Effector memory CD4-positive, alpha-beta T cell (primary cell): ENCODE measurements around the gene HIVEP1.

Experiments used
- DNase-seq, 3 donors: peaks; one replicate each; pipeline ENCODE4 v3.0.0-alpha.2; 2020
- H3K27ac ChIP-seq: 2 replicates; pipeline ENCODE4 v1.7.0; 2013; ENCODE audit warnings: mild to moderate bottlenecking, low read length, moderate library complexity; ENCODE audit not compliant: insufficient read depth, poor library complexity, severe bottlenecking
- H3K27me3 ChIP-seq: replicated peaks from 2 replicates; pipeline ENCODE4 v1.7.0; 2013; ENCODE audit warnings: mild to moderate bottlenecking, low read length; ENCODE audit not compliant: insufficient read depth, control insufficient read depth, poor library complexity, severe bottlenecking
- H3K36me3 ChIP-seq: 2 replicates; pipeline ENCODE4 v1.7.0; 2013; ENCODE audit warnings: mild to moderate bottlenecking, low read length, moderate library complexity; ENCODE audit not compliant: control insufficient read depth, insufficient read depth
- H3K4me1 ChIP-seq: 2 replicates; pipeline ENCODE4 v1.7.0; 2013; ENCODE audit warnings: low read length, mild to moderate bottlenecking; ENCODE audit not compliant: control insufficient read depth, insufficient read depth, poor library complexity, severe bottlenecking
- H3K4me3 ChIP-seq: 2 replicates; pipeline ENCODE4 v1.7.0; 2013; ENCODE audit warnings: low read length, low read depth, mild to moderate bottlenecking; ENCODE audit not compliant: insufficient read depth, poor library complexity, severe bottlenecking
- H3K9me3 ChIP-seq: 2 replicates; pipeline ENCODE4 v1.7.0; 2013; ENCODE audit warnings: mild to moderate bottlenecking, low read length, moderate library complexity; ENCODE audit not compliant: control insufficient read depth

Gene HIVEP1

GRCh38 chr6:12162213-12162612 lies 150.1 kb downstream of the HIVEP1 start:
- Histone ChIP-seq H3K4me1 (peaks cover 8% of the 10 kb centered on the region), H3K27me3 (no peaks in the 10 kb centered on the region), H3K9me3 (no peaks in the 10 kb centered on the region), H3K4me3 (no peak overlapping the region), H3K27ac (no peak overlapping the region), H3K36me3 (peaks cover 7% of the 10 kb centered on the region)
- DNase-seq: no peak

DNA sequence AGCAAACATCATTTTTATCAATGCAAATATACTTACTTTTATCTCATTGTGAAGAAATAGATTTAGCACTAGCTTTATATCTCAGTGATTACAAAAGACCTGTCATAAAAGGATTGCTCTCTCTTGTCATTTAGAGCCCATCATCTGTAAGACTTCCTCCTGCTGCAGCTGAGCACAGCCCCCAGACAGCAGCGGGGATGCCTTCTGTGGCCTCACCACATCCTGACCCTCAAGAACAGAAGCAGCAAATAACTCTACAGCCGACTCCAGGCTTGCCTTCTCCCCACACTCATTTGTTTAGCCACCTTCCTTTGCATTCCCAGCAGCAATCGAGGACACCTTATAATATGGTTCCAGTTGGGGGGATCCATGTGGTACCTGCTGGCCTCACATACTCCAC lies 151.0 kb downstream of the HIVEP1 start:
- no peak for DNase-seq

DNA sequence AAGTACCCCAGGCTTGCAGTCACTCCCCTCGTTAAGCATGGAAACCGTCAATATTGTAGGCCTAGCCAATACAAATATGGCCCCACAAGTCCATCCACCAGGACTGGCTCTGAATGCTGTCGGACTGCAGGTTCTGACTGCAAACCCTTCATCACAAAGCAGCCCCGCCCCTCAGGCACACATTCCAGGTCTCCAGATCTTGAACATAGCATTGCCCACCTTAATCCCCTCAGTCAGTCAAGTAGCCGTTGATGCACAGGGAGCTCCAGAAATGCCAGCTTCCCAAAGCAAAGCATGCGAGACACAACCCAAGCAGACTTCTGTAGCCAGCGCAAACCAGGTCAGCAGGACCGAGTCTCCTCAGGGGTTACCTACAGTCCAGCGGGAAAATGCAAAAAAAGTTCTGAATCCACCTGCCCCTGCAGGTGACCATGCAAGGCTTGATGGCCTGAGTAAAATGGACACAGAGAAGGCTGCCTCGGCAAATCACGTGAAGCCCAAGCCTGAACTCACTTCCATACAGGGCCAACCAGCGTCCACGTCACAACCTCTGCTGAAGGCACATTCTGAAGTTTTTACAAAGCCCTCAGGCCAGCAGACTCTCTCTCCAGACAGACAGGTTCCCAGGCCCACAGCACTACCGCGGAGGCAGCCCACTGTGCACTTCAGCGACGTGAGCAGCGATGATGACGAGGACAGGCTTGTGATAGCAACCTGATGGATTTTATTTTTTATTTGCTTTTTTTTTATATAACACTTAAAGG lies 151.8 kb downstream of the HIVEP1 start:
- Histone ChIP-seq H3K36me3 (peaks cover 7% of the 10 kb centered on the region), H3K27ac (no peak overlapping the region), H3K9me3 (no peaks in the 10 kb centered on the region), H3K4me1 (peaks cover 8% of the 10 kb centered on the region), H3K27me3 (no peaks in the 10 kb centered on the region), H3K4me3 (no peak overlapping the region)
- DNase-seq: no peak

More for the DNA sequence above, 151.0 kb downstream of the HIVEP1 start:
- Histone ChIP-seq H3K27me3 (no peaks in the 10 kb centered on the region), H3K27ac (no peak overlapping the region), H3K4me3 (no peak overlapping the region), H3K36me3 (peaks cover 7% of the 10 kb centered on the region), H3K4me1 (peaks cover 8% of the 10 kb centered on the region), H3K9me3 (no peaks in the 10 kb centered on the region)

DNA sequence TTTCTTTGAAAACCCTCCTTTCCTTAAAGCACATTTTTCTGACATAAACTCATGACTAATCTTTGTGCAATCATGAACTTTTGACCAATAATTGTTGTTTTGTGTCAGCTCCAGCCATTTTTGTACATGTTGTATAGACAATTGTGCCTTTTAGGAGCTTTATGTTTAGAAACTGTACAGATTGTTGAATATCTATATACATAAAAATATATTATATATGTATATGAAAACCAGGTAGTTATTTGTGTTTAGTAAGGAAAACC lies 152.3 kb downstream of the HIVEP1 start:
- Histone ChIP-seq H3K9me3 (no peaks in the 10 kb centered on the region), H3K36me3 (peaks cover 7% of the 10 kb centered on the region), H3K4me1 (peaks cover 8% of the 10 kb centered on the region), H3K27me3 (no peaks in the 10 kb centered on the region), H3K27ac (no peak overlapping the region), H3K4me3 (no peak overlapping the region)
- DNase-seq: no peak

DNA sequence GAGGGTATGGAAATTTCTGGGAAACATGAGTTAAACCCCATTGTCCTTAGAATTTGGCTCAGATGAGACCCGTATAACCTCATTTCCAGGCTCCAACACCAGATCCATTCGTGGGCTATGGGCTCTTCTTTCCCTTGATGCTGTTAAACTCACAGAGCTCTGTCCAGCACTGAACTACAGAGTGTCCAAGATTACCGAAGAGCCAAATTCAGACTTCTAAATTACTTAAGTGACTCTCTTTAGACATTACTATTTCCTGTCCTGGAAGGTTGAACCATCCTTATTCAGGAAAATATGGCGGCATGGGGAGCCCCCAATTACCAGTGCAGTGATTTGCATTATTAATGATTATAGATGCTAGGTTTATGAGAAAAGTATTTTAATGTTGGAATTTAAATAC lies 153.2 kb downstream of the HIVEP1 start:
- Histone ChIP-seq H3K36me3 (peaks cover 7% of the 10 kb centered on the region), H3K27ac (no peak overlapping the region), H3K4me3 (no peak overlapping the region), H3K9me3 (no peaks in the 10 kb centered on the region), H3K27me3 (no peaks in the 10 kb centered on the region), H3K4me1 (peaks cover 8% of the 10 kb centered on the region)
- no peak for DNase-seq

GRCh38 chr6:12165722-12166280 lies 153.7 kb downstream of the HIVEP1 start:
- H3K9me3 ChIP-seq: no peaks in the 10 kb centered on the region
- H3K27ac ChIP-seq: no peak overlapping the region
- peaks cover 7% of the 10 kb centered on the region for H3K36me3 ChIP-seq
- no peaks in the 10 kb centered on the region for H3K27me3 ChIP-seq
- no peak for DNase-seq
- H3K4me3 ChIP-seq: no peak overlapping the region
- H3K4me1 ChIP-seq: peaks cover 8% of the 10 kb centered on the region

DNA sequence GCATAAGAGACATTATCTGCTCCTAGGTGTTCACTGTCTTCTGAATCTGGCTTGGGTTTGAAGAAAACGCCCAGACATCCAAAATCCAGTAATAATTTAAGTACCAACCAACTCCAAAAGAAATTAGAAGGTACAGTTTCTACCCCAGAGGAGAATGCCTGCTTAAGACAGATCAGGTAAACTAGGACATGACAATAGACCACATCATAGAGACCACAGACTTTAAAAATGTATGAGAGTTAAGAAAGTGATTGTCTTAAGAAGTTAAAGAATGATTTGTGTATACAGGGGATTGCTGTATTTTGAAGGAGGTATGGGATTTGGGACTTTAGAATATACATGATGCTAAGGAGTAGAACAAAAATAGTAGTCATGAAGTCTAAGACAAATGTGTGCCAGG lies 157.3 kb downstream of the HIVEP1 start:
- no peaks in the 10 kb centered on the region for H3K4me1 ChIP-seq
- no peaks in the 10 kb centered on the region for H3K9me3 ChIP-seq
- H3K27me3 ChIP-seq: no peaks in the 10 kb centered on the region
- no peak for DNase-seq
- no peaks in the 10 kb centered on the region for H3K36me3 ChIP-seq
- H3K27ac ChIP-seq: no peak overlapping the region
- H3K4me3 ChIP-seq: no peak overlapping the region

GRCh38 chr6:12170351-12171092 lies 158.4 kb downstream of the HIVEP1 start:
- Histone ChIP-seq H3K4me3 (no peak overlapping the region), H3K4me1 (no peaks in the 10 kb centered on the region), H3K9me3 (no peaks in the 10 kb centered on the region), H3K27me3 (no peaks in the 10 kb centered on the region), H3K27ac (no peak overlapping the region), H3K36me3 (no peaks in the 10 kb centered on the region)
- DNase-seq: no peak

GRCh38 chr6:12171717-12172116 lies 159.6 kb downstream of the HIVEP1 start:
- H3K9me3 ChIP-seq: no peaks in the 10 kb centered on the region
- H3K27ac ChIP-seq: no peak overlapping the region
- DNase-seq: no peak
- no peak overlapping the region for H3K4me3 ChIP-seq
- no peaks in the 10 kb centered on the region for H3K36me3 ChIP-seq
- no peaks in the 10 kb centered on the region for H3K4me1 ChIP-seq
- H3K27me3 ChIP-seq: no peaks in the 10 kb centered on the region

DNA sequence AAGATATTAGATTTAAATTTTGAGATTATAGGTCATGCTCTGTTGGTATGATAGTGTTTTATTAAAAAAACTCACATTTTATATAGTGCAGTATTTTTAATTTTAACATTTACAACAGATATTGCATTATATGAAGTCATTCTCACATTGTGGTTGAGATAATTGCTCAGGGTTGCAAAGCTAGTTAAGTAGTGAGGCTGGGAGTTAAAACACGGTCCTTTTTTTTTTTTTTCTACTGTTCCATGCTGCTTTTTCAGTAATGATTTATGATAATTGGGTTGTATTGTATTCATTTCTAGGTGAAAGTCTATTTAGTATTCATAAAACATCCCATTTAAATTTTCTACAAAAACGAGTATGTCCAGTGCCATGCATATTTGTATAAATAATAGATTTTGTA lies 160.5 kb downstream of the HIVEP1 start:
- H3K36me3 ChIP-seq: no peaks in the 10 kb centered on the region
- no peak overlapping the region for H3K4me3 ChIP-seq
- no peaks in the 10 kb centered on the region for H3K27me3 ChIP-seq
- no peak for DNase-seq
- H3K4me1 ChIP-seq: no peaks in the 10 kb centered on the region
- H3K27ac ChIP-seq: no peak overlapping the region
- H3K9me3 ChIP-seq: no peaks in the 10 kb centered on the region
